Renal pelvis (tissue), 12 donors: ENCODE results near the gene BNC2. TPM values are rescaled to one million over a fixed set of nuclear protein-coding genes. Genes with fewer than 3 reads are reported as not detected.
A peak's percentile ranks its signal among the peaks of the same experiment; 100 is the strongest.
"Not testable (repeated sequence)": the region's sequence is repeated elsewhere in the genome, so short reads cannot be mapped to it uniquely, and the experiment has no call there.

ENCODE experiments used
- DNase-seq: peaks from one replicate; pipeline ENCODE4 v3.0.0-alpha.2; 2013
- long read RNA-seq, 16 experiments: transcript quantifications; one replicate each; lab custom pipeline, GENCODE V29; 2026
- polyA plus RNA-seq, 3 donors: library from polyadenylated mRNA; unstranded; fragments of 120-200 nt; gene quantifications; one replicate each; pipeline ENCODE4 v1.2.1, GENCODE V29; 2013; ENCODE audit not compliant: insufficient read length in 3 of 3

The BNC2 gene, protein sequence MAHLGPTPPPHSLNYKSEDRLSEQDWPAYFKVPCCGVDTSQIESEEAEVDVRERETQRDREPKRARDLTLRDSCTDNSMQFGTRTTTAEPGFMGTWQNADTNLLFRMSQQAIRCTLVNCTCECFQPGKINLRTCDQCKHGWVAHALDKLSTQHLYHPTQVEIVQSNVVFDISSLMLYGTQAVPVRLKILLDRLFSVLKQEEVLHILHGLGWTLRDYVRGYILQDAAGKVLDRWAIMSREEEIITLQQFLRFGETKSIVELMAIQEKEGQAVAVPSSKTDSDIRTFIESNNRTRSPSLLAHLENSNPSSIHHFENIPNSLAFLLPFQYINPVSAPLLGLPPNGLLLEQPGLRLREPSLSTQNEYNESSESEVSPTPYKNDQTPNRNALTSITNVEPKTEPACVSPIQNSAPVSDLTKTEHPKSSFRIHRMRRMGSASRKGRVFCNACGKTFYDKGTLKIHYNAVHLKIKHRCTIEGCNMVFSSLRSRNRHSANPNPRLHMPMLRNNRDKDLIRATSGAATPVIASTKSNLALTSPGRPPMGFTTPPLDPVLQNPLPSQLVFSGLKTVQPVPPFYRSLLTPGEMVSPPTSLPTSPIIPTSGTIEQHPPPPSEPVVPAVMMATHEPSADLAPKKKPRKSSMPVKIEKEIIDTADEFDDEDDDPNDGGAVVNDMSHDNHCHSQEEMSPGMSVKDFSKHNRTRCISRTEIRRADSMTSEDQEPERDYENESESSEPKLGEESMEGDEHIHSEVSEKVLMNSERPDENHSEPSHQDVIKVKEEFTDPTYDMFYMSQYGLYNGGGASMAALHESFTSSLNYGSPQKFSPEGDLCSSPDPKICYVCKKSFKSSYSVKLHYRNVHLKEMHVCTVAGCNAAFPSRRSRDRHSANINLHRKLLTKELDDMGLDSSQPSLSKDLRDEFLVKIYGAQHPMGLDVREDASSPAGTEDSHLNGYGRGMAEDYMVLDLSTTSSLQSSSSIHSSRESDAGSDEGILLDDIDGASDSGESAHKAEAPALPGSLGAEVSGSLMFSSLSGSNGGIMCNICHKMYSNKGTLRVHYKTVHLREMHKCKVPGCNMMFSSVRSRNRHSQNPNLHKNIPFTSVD
- polyA plus RNA-seq: 10 to 100 TPM in 2 of 3 donors, 1 to 10 TPM in 1; 8.1 to 11.1 (median 10.5) TPM
- long read RNA-seq, donor 1: 0 reads
- long read RNA-seq, donor 2: 0 reads
- long read RNA-seq, donor 3: 0 reads
- long read RNA-seq, donor 4: 0 reads
- long read RNA-seq, donor 5, partial matches to known transcripts: 5 of 5 reads
- long read RNA-seq, donor 5, other reads (novel, unspliced or antisense): 0 of 5 reads
- long read RNA-seq, donor 6: 0 reads
- long read RNA-seq, donor 7: 0 reads
- long read RNA-seq, donor 8, full-length matches to known transcripts: 4 of 4 reads
- long read RNA-seq, donor 8, partial matches to known transcripts: 0 of 4 reads
- long read RNA-seq, donor 8, other reads (novel, unspliced or antisense): 0 of 4 reads
- long read RNA-seq, donor 9: 0 reads
- long read RNA-seq, donor 10: 0 reads
- long read RNA-seq, donor 11, partial matches to known transcripts: 0 of 1 reads
- long read RNA-seq, donor 11, other reads (novel, unspliced or antisense): 0 of 1 reads
- long read RNA-seq, donor 12, full-length matches to known transcripts: 3 of 3 reads
- long read RNA-seq, donor 12, partial matches to known transcripts: 0 of 3 reads
- long read RNA-seq, donor 12, other reads (novel, unspliced or antisense): 0 of 3 reads
- long read RNA-seq, donor 13: 0 reads
- long read RNA-seq, donor 14: 0 reads
- long read RNA-seq, donor 15, partial matches to known transcripts: 0 of 1 reads
- long read RNA-seq, donor 15, other reads (novel, unspliced or antisense): 0 of 1 reads
- long read RNA-seq, donor 16: 0 reads

DNA sequence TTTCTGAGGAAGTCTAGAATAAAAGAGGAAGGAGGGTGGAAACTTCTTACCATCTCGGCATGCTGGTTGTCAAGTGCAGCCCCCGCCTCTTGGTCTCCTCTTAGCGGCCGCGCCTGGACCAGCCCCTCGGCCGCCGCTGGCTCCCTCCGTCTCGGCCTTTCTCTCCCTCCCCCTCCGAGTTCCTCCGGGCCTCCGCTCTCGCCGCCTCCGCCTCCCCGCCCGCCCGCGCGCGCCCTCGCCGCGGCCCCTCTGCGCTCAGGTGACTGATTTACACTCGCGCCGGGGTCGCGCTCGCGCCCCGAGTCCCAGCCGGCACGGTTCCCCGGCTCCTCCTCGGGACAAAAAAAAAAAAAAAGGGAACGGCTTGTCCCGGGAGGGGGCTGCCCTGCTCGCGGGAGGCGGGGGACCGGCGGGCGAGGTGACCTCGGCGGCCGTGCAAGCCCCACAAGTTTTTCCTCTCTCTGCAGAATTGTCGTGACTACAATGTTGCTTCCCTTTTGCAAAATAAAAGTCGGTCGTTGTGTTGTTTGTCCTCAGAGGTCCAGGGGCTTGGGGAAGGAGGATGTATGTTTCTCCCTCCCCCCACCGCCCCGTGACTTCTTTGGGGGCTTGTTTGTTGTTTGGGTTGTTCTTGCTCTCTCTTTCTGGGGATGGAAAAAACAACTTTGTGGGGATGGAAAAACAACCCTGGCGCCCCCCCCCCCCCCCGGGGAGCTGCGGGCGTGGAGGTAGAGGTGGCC is at the start of gene BNC2:
Gene BNC2, minus strand, starts transcription at position 75 of the 740 bp plus-strand sequence. Its CDS starts 22 bp downstream, at position 53.
- peak; percentile 74 for DNase-seq

DNA sequence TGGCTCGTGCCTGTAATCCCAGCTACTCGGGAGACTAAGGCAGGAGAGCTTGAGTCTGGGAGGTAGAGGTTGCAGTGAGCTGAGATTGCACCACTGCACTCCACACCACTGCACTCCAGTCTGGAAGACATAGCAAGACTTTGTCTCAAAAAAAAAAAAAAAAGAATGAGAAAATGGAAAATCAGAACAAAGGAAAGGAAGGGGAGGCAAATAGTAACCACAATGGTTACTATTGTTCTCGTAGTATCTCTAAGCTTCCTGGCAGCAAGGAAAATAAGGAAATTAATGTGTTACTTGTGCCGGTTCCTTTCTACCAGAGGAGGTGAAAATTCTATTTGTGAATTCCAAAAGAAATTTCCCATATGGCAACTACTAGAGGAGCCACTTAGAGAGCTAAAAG is 48.5 kb upstream of the BNC2 start:
- no peak for DNase-seq

DNA sequence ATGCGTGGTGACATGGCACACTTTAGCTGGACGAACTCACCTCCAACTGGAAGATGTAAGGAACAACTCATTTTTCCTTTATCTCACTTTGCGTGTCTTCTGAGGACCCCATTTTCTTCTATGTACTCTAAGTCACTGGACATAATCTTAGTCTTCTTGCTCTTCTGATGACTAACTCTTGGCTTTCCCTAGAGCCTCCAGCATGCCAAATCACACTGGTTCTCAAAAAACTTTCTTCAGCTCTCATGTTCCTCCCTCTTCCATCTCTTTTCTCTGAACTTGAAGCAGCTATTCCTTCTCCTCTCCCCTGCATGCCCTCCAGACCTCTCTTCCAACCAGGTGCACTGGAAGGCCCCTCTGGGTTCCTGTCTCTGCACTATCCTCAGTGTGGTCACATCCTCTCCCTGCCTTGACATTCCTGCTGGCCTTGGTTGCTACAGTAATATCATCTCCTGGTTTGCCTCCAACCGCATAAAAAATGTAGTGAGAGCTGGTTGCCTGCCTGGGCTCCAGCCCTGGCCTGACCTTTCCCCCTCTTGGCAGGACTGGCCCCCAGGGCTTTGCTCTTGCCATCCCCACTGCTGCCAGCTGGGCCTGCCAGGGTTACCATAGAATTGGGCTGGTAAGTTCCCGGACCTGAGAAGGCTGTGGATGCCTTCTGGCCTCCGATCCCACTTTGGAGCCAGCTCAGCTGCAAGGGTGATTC is 44.8 kb upstream of the BNC2 start:
- no peak for DNase-seq

DNA sequence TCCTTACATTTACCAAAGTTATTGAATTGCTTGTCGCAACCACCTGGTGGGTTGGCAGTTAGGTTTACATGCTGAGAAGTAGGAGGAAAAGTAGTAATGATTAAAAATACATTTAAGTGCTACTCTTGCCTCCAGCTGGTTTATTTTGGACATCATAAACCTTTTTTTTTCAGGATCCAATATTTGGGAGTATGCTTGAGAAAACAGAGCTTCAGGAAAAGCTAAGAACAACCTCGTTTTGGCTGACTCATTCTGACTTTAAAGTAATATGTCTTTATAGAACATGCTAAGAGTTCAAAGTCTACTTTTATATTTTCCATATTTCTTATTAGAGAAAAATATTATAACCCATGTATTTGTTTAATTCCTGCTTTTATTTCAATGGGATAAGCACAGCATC is 41.7 kb upstream of the BNC2 start:
- peak; percentile 14 for DNase-seq

DNA sequence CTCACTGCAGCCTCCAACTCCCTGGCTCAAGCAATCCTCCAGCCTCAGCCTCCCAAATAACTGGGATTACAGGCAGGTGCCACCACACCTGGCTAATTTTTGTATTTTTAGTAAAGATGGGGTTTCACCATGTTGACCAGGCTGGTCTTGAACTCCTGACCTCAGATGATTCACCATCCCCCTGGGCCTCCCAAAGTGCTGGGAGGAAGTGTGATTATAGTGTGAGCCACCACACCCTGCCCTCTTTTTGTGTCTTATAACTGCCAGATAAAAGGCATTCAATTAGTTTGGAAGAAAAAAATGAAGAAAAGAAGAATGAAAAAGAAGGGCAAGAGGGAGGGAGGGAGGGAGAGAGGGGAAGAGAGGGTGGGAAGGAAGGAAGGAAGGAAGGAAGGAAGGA is 37.7 kb upstream of the BNC2 start:
- not testable (repeated sequence) for DNase-seq

DNA sequence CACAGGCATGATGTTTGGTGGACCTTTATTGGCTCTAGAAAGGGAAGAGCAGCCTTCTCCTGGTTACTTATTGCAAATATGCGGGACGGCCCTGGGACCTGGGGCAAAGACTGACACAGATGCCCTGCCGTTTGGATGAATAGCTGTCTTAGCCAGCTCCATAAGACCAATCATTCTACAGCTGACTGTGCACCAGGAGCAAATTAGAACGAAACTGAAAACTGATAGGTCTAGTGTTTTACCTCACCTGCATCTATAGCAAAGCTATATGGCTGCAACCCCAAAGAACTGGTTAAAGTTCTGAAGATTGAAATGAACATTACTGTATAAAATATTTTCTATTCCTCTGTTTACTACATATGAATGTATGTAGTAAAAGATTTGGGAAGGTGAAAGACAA is 34.2 kb upstream of the BNC2 start:
- no peak for DNase-seq

DNA sequence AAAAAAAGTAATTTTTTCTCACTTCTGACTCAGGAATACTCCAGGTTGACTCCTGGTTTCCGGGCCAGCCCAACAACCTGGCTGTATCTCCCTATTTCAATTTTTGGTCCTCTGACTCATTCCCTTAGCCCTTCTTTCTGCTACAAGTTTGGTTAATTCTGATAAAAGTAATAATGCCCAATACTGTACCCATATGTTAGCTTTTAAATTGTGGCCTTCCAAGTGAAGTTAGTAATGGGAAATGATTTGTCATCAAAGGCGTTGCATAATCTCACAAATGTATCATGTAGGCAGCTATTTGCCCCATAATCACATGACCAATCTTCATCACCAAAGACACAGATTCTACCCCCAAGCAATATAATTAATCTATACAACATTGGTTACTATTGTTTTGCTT is 31.1 kb upstream of the BNC2 start:
- no peak for DNase-seq

DNA sequence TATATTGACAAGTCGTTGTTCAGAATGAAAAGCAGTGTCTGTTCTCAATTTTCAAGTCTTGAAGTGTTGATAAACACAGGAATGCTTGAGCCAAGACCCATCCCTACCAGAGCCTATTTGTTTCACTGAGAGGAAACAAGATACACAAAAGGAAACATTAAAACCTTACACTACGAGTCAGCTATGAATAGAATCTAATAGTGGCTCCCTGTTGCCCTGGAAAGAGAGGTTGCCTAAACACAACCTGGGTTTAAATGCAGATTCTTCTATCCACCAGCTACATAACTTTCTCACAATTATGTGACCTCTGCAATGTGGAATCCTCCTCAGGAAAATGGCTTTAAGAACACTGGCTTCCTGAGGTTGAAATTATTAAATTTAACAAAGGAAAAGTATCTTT is 29.1 kb upstream of the BNC2 start:
- no peak for DNase-seq

DNA sequence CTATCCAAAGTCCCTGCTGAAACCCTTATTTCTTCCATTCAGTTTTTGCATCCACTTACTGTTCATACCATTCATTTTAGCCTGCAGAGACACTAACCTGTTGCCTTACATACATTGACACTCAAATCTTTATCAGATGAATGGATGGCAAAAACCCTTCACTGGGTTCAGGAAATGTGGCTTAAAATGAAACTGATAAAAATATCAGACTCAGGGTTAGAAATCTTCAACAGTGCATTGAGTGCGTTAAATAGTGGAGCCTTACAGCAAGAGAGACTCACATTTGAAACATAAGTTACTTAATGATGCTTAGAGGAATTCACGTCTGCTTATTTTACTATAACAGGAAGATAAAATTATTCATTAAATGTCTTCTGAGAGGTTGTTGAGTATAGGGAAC is 28.0 kb upstream of the BNC2 start:
- no peak for DNase-seq

DNA sequence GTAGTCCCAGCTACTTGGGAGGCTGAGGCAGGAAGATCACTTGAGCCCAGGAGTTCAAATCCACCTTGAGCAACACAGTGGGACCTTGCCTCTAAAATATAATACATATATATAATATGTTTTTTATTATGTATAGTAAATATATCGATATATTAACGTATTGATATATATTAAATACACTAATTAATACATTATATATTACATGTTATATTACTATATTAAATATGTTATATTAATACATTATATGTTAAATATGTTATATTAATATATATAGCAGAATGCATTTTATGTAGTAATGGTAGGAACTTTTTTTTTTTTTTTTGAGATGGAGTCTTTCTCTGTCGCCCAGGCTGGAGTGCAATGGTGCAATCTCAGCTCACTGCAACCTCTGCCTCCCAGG is 18.1 kb upstream of the BNC2 start:
- DNase-seq: no peak

DNA sequence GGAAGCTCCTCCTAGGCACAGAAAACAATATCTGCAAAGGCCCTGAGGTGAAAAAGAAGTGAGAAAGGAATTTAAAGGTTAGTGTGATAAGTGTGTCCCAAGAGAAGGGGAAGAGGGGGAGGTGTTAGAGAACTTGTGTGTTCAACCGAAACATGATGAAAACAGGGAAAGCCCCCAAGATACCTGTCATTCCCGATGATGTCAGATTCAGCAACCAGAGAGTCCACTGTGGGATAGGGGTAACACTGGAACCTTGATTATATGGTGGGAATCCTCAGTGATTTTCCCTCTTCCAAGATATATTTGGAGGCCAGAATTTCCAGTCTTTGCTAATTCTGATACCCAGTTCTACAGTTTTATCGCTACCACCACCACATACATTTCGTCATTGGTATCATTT is 15.5 kb upstream of the BNC2 start:
- no peak for DNase-seq

DNA sequence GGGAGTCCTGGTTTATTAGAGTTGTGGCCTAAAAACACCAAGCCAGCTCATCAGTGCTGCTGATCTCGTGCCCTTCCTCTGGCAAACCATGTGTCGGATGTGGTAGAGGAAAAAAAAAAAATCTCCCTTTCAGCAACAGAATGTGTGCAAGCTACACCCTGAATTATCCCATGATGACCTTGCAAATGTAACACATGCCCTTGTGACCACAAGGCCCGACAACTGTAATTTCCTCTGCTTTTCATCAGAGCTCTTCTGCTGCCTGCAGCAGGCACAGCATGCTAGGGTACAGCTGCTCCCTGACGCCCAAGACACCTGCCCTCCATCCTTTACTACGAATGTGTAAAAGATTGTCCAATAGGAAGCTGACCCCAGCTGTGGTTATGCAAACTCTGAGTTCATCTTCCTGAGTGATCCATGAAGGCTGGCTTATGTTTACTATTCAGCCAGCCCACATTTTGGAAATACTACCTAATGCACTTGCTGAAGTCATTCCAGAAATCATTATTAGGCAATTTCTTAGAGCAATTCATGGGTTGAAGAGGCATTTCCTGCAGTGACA is 14.6 kb upstream of the BNC2 start:
- no peak for DNase-seq

DNA sequence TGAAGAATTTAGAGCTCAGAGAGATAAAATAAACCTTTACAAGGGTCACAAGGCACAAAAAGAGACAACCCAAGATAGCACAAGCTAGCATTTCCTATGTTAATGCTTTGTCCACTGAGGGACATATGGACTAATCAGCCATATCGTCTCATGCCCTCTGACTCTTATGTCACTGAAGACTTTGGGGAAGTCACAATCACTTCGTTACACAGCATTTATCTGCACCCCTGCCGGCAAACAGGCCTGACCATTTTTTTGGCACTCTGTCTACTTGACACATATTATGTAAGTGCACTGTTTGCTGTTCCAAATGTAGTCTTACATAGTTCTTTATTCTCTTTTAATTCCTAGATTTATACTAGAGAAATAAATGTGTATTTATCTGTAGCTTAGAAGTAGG is 13.9 kb upstream of the BNC2 start:
- no peak for DNase-seq

DNA sequence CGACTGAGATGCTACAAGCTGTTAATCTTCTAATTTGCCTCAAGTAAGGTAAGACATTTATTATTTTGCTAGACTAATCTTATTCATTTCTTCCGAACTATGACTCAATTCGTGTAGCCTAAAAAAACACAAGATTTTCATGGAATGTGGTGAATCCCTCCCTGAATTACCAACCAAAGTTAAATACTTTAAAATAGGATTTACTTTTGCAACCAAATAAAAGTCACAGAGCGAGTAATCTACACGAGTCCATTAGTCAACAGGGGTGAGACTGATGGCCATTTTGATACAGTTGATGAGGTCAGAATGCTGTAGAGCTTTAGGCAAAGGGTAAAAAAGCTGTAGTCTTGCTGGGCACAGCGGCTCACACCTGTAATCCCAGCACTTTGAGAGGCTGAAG is 13.1 kb upstream of the BNC2 start:
- DNase-seq: no peak

DNA sequence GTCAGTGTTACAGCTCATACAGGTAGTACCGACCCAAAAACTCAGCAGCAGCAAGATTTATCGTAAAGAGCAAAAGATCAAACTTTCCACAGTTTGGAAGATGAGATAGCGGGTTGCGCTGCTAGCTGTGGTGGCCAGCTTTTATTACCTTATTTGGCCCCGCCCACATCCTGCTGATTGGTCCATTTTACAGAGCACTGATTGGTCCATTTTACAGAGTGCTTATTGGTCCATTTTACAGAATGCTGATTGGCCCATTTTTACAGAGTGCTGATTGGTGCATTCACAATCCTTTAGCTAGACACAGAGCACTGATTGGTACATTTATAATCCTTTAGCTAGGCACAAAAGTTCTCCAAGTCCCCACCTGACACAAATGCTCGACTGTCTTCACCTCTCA is 12.0 kb upstream of the BNC2 start:
- not testable (repeated sequence) for DNase-seq

DNA sequence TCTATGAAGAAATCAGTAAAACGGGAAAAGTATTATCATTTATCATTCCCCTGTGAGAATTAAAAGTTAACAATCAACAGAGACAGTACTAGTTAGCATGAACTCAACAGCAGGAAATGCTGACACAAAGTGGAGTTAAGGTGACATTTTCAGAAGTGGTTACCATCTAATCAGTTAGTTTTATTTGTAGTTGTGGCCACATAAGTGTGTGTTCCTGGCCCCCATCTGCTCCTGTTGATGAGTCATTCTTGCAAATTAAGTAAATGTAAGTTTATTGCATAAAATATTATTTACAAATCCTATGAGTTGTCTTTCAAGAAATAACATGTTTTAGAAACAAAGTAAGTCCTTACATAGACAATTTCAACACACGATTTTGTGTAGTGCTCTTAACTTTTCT is 8.9 kb upstream of the BNC2 start:
- no peak for DNase-seq

DNA sequence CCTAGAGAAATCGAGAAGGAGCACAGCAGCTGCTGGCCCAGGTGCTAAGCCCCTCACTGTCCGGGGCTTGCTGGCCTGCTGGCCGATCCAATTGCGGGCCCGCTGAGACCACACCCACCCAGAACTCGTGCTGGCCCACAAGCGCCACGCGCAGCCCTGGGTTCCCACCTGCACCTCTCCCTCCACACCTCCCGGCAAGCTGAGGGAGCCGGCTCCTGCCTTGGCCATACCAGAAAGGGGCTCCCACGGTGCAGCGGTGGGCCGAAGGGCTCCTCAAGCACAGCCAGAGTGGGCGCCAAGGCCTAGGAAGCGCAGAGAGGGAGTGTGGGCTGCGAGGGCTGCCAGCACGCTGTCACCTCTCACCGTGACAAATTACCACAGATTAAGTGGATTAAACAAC is 6.8 kb upstream of the BNC2 start:
- no peak for DNase-seq

DNA sequence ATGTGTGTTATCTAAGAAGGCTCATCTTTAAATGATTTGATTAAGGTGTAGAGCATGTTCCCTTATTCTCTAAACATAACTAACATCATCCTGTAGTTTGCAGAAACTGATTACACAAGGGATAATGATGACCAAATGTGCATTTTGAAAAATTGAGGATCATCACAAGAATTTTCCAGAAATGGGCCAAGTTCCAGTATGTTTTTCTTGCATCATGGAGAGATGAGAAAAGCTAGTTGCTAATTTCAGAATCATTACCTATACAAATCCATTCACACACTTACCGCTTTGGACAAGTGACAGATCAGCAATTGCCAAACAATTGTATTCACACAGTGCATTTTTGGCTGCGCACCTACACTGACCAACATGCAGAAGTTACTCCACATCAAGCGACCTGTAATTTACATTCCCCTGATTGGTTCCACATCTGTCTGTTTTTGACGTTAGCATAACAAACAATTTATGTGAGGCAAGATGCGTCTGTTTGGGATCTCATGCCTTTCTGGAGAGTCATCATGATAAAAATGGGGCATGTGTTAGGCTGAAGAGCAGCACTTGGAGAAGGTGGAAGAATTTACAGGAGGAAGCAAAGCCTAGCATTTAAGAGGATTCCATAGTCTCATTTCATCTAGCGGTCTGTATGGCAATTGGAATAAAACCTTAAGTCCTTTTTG is 2.8 kb upstream of the BNC2 start:
- no peak for DNase-seq
